ENCODE results near the gene KRT83.

DNA sequence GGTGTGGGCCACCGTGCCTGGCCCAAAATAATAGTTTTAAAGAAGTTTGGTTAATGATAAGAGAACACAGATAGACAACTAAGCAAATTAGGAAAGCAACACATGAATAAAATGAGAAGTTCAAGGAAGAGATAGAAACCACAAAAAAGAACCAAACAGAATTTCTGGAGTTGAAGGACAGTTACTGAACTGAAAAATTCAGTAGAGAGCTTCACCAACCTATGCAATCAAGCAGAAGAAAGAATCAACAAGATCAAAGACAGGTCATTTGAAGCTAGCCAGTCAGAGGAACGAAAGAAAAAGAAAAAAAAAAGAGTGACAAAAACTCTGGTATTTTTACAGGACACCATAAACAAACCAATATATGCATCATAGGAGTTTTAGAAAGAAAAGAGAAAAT lies 15.4 kb upstream of the KRT83 start:
- TF ChIP-seq, protein P1, sequence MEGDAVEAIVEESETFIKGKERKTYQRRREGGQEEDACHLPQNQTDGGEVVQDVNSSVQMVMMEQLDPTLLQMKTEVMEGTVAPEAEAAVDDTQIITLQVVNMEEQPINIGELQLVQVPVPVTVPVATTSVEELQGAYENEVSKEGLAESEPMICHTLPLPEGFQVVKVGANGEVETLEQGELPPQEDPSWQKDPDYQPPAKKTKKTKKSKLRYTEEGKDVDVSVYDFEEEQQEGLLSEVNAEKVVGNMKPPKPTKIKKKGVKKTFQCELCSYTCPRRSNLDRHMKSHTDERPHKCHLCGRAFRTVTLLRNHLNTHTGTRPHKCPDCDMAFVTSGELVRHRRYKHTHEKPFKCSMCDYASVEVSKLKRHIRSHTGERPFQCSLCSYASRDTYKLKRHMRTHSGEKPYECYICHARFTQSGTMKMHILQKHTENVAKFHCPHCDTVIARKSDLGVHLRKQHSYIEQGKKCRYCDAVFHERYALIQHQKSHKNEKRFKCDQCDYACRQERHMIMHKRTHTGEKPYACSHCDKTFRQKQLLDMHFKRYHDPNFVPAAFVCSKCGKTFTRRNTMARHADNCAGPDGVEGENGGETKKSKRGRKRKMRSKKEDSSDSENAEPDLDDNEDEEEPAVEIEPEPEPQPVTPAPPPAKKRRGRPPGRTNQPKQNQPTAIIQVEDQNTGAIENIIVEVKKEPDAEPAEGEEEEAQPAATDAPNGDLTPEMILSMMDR (conservative IDR thresholded peaks at IDR 0.05), result no peak
- TF ChIP-seq EZH2 (IDR thresholded peaks at IDR 0.05; ENCODE audit: low read depth), result no peak

Measured in PC-9 (cell line).